PC-3 (cell line): ENCODE measurements around the gene ZNF740.
A peak's percentile ranks its signal among the peaks of the same experiment; 100 is the strongest.

Experiments
- EZH2 ChIP-seq: fragments of 300-600 bp; sonication (generic); IDR thresholded peaks from one replicate; pipeline ENCODE4 v1.6.1; 2017; ENCODE audit warnings: antibody characterized with exemption, mild to moderate bottlenecking, low read length; ENCODE audit not compliant: unreplicated experiment
- TF ChIP-seq, protein P1 (sequence below): fragments of 300-600 bp; sonication (generic); conservative IDR thresholded peaks from 2 replicates; pipeline ENCODE4 v1.5.1; 2017; ENCODE audit warnings: antibody characterized with exemption, low read depth, mild to moderate bottlenecking, low read length

- no peak for TF ChIP-seq EZH2
- TF ChIP-seq, protein P1, sequence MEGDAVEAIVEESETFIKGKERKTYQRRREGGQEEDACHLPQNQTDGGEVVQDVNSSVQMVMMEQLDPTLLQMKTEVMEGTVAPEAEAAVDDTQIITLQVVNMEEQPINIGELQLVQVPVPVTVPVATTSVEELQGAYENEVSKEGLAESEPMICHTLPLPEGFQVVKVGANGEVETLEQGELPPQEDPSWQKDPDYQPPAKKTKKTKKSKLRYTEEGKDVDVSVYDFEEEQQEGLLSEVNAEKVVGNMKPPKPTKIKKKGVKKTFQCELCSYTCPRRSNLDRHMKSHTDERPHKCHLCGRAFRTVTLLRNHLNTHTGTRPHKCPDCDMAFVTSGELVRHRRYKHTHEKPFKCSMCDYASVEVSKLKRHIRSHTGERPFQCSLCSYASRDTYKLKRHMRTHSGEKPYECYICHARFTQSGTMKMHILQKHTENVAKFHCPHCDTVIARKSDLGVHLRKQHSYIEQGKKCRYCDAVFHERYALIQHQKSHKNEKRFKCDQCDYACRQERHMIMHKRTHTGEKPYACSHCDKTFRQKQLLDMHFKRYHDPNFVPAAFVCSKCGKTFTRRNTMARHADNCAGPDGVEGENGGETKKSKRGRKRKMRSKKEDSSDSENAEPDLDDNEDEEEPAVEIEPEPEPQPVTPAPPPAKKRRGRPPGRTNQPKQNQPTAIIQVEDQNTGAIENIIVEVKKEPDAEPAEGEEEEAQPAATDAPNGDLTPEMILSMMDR = peak; percentile 39; the same call in 1 of the 2 replicates
Measured at GRCh38 chr12:53224061-53224896, 43.8 kb downstream of the ZNF740 start.
